Activated naive CD4-positive, alpha-beta T cell treated with anti-CD3 and anti-CD28 coated beads, Interleukin-2, amount 50 U/mL, for 24 hours (primary cell): ENCODE data around the gene ATP8B3.

ENCODE experiments used
- H3K27ac Mint-ChIP-seq: one replicate; pipeline ENCODE4 v1.8.0; 2021; ENCODE audit warnings: mild to moderate bottlenecking, mixed read lengths
- H3K27me3 Mint-ChIP-seq: one replicate; pipeline ENCODE4 v1.8.0; 2021; ENCODE audit warnings: mixed read lengths
- H3K36me3 Mint-ChIP-seq: one replicate; pipeline ENCODE4 v1.8.0; 2021; ENCODE audit warnings: mixed read lengths
- H3K4me1 Mint-ChIP-seq: one replicate; pipeline ENCODE4 v1.8.0; 2021; ENCODE audit warnings: mixed read lengths
- H3K4me3 Mint-ChIP-seq: one replicate; pipeline ENCODE4 v1.8.0; 2021; ENCODE audit warnings: mild to moderate bottlenecking, mixed read lengths
- H3K9me3 Mint-ChIP-seq: one replicate; pipeline ENCODE4 v1.8.0; 2021; ENCODE audit warnings: mixed read lengths

The ATP8B3 gene

DNA sequence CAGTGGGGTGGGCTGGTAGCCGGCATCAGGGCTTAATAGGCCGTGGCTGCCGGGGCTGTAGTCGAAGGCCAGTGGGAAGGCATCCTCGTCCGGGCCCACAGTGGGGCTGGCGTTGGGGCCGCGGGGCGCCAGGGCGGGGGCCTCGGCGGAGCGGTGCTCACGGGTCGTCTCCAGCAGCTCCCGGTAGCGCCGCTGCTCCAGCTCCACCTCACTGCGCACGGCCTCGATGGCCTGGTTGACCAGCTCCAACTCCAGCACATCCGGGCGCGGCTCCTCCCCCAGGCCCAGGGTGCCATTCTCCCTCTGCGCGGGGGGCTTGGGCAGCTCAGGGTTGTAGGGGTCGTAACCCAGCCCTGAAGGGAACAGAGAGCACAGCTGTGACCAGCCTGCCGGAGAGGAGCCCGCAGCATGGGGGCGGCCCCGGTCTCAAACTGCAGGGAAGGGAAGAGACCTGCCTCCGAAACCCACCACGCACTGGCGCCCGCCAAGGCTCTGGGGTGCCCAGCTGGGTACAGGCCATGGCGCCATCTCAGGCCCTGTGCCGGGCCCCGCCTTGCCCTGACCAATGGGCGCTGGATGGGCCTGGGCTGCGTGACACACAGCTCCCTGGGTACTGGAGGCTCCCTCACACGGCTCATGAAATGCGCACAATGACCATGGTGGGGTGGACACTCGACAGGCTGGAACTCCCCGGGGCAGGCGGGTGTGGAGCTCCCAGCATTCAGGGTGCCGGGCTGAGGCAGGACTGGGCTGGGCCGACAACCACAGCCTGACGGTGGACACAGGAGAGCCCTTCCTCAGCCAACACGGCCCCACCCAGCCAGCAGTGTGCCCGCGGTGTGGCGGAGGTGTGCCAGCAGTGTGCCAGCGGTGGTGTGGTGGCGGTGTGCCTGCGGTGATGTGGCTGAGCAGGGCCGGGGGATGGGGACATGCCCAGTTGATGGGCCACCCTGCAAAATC is 16.5 kb upstream of the ATP8B3 start:
- Mint-ChIP-seq H3K4me3 (no peak overlapping the region), H3K27me3 (no peaks in the 10 kb centered on the region), H3K4me1 (peaks cover 3% of the 10 kb centered on the region), H3K27ac (no peak overlapping the region), H3K36me3 (peaks cover 3% of the 10 kb centered on the region), H3K9me3 (no peaks in the 10 kb centered on the region)

DNA sequence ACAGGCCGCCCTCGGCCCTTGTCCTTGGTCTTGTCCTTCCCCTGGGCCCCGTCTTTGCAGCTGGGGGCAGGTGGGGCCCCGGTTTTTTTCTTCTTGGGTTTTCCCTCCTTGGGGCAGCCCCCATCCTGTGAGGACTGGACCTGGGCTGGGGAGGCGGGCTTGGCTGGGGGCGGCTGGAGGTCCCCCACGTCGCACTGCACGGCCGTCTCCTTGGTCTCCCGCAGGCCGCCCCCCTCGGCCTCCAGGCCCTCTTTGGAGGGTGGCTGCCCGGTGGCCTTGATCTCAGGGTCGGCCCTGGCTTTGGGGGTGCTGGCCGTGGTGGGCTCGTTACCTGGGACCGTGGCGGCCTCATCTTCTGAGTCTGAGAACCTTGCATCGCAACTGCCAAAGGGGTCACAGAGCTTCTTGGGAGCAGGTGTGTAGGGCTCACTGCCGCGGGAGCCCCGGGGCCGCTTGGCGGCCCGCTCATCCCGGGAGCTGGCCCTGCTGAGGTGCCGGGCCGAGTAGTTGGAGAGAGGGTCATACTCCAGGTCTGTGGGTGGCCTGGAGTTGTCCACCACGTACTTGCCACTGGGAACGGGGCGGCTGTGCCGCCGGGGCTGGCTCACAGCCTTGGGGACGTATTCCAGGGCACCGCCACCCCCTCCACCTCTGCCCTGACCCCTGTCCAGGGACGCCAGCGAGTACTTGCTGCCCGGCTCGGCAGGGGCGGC is 15.6 kb upstream of the ATP8B3 start:
- H3K4me3 Mint-ChIP-seq: no peak overlapping the region
- H3K36me3 Mint-ChIP-seq: peaks cover 3% of the 10 kb centered on the region
- peaks cover 3% of the 10 kb centered on the region for H3K4me1 Mint-ChIP-seq
- H3K27ac Mint-ChIP-seq: no peak overlapping the region
- no peaks in the 10 kb centered on the region for H3K9me3 Mint-ChIP-seq
- H3K27me3 Mint-ChIP-seq: no peaks in the 10 kb centered on the region

DNA sequence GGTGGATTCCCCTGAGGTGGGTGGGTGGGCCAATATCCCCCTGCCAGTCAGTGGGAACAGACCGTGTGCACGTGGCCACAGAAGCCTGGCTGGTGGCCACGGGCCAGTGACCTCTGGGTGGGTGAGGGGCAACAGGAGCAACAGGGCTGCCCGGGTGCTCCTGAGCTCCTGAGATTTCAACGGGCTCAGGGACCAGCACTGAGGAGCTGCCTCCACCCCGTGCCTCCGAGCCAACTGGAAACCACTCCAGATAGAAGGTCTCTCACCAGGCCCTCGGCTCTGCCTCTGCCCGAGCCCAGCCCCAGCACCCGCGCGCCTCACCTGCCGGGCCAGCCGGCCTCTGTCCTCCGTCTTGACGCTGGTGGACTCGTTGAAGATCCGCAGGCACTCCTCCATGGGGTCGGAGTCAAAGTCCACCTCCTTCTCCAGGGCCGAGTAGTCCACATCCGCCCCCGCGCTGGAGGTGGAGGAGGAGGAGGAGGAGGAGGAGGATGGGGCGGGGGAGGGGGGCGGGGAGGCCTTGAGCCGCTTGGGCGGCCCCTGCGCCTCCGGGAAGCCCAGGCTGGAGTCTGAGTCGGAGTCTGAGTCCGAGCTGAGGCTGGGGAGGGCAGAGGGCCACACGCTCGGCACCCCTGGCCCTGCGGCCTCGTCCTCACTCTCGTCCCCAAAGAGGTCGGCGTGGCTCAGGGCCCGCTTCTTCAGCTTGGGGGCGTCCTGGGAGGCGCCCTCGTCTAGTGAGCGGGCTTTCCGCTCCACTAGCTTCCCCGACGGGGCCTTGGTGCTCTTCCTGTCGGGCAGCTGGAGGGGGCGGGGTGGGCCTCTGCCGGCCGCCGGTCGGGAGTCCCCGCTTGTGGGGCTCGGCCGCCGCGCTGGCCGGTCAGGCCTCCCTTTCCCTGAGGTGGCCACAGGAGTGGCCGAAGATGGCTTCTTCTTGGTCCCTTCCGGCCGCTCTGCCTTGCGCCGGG is 14.8 kb upstream of the ATP8B3 start:
- Mint-ChIP-seq H3K27ac (no peak overlapping the region), H3K4me1 (peaks cover 3% of the 10 kb centered on the region), H3K36me3 (peaks cover 3% of the 10 kb centered on the region), H3K9me3 (no peaks in the 10 kb centered on the region), H3K4me3 (no peak overlapping the region), H3K27me3 (no peaks in the 10 kb centered on the region)

DNA sequence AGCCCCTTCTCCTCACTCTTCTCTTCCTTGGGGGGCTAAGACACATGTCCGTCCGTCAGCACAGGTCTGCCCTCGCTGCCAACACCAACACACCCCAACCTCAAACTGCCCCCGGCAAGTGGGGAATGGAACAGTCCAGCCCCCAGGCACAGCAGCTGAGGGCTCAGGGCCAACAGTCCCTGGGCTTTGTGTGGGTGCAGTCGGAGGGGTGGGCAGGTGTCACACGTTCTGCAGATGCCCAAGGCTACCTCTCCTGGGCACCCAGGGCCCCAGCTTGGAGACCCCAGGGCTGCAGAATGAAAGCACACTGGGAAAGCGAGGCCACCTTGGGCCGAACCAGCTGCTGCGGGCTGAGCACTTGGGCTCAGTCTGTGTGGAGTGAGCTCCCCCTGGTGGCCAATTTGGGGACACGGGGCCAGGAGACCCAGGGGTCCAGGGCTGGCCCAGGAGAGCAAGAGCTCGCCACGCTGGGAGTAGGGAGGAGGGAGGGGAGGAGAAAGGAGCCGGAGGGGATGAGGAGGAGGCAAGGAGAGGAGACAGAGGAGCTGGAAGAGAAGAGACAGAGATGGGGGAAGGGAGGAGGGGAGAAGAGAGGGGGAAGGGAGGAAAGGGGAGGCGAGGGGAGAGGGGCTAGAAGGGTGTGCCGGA is 14.0 kb upstream of the ATP8B3 start:
- H3K27ac Mint-ChIP-seq: no peak overlapping the region

DNA sequence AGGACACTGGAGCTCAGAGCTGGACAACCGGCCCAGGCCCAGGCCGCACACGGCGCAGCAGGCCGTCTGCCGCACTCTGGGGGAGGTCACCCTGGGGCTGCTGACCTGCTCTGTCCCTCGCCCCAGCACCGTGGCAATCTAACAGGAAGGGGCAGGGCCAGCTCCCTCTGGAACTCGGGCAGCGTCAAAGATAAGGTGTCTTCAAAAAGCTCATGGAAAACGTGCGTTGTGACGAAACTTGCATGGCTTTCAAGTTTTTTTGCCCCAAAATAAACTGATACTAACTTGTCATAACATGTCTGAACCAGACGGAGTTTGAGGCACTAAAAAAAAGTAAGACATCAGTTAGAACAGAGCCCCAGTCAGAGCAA is 12.2 kb upstream of the ATP8B3 start:
- no peak overlapping the region for H3K27ac Mint-ChIP-seq
- H3K27me3 Mint-ChIP-seq: no peaks in the 10 kb centered on the region
- H3K36me3 Mint-ChIP-seq: peaks cover 4% of the 10 kb centered on the region

More for the DNA sequence above, 14.0 kb upstream of the ATP8B3 start:
- Mint-ChIP-seq H3K27me3 (no peaks in the 10 kb centered on the region), H3K36me3 (peaks cover 3% of the 10 kb centered on the region), H3K9me3 (no peaks in the 10 kb centered on the region), H3K4me3 (no peak overlapping the region), H3K4me1 (peaks cover 3% of the 10 kb centered on the region)

GRCh38 chr19:1823539-1824251 is 11.6 kb upstream of the ATP8B3 start:
- Mint-ChIP-seq H3K4me3 (no peak overlapping the region), H3K9me3 (no peaks in the 10 kb centered on the region), H3K36me3 (peaks cover 4% of the 10 kb centered on the region), H3K4me1 (peaks cover 3% of the 10 kb centered on the region), H3K27me3 (no peaks in the 10 kb centered on the region), H3K27ac (no peak overlapping the region)

More for the DNA sequence above, 12.2 kb upstream of the ATP8B3 start:
- H3K4me1 Mint-ChIP-seq: peaks cover 3% of the 10 kb centered on the region
- H3K9me3 Mint-ChIP-seq: no peaks in the 10 kb centered on the region
- H3K4me3 Mint-ChIP-seq: no peak overlapping the region

GRCh38 chr19:1823020-1823419 is 10.9 kb upstream of the ATP8B3 start:
- Mint-ChIP-seq H3K27ac (no peak overlapping the region), H3K36me3 (peaks cover 4% of the 10 kb centered on the region), H3K9me3 (no peaks in the 10 kb centered on the region), H3K4me1 (peaks cover 3% of the 10 kb centered on the region), H3K27me3 (no peaks in the 10 kb centered on the region), H3K4me3 (no peak overlapping the region)

DNA sequence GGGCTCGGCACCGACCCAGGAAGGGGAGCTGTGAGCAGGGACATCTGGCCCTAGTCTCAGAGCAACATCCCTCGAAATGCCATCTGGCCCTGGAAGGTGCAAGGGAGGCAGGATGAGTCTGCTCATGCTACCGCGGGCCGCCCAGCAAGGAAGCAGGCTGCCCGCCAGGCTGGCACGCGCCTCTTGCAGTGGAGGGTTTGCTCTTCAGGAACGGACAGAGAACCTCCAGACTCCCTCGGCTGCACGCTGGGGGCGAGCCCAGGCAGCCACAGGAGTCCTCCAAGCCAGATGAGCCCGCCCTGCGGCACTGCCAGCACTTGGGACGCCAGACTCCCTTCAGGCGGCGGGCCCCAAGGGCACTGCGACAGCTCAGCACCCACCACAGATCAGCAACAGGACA is 10.1 kb upstream of the ATP8B3 start:
- Mint-ChIP-seq H3K9me3 (no peaks in the 10 kb centered on the region), H3K4me3 (no peak overlapping the region), H3K27me3 (no peaks in the 10 kb centered on the region), H3K36me3 (peaks cover 4% of the 10 kb centered on the region), H3K4me1 (peaks cover 3% of the 10 kb centered on the region), H3K27ac (peak overlapping the region; percentile 12)

DNA sequence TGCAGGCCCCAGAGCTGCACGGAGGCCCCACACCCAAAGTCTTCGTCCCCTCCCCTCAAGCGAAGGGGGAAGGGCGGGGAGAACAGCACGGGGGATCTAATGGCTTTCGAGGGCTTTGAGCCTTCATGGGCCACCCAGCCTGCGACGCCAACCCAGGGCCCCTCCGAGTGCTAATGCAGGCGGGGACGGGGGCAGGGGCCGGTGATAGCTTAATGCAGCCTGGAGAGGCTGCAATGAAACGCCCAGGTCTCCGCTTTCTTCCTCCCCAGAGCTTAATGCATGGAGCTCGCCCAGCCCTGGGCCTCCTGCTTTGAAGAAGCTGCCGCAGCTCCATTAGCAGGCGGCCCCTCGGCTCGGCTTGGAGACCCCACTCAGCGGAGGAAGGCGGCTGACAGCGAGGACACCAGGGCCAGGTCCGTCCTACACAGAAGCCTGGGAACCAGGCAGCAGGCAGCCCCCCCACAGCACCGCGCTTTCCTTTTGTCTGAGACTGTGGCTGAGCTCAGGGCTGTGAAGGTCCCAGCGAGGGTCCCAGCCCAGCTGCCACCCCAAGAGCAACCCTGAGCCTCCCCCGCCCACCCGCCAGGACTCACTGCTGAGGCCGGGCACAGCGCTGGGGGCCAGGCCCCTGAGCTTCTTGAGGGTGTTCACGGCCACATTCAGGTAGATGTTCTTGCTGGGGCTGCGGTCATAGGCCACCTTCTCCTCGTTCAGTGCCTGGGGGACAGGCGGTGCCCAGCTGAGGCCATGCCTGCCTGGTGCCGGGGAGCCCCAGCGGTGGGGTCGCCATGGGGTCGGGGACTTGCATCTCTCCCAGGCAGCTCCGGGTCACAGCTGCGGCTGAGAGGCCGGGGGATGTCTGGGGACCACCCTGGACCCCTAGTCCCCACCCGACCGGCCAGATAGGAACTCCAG is 7.5 kb upstream of the ATP8B3 start:
- H3K36me3 Mint-ChIP-seq: peaks cover 2% of the 10 kb centered on the region
- no peak overlapping the region for H3K4me3 Mint-ChIP-seq
- H3K4me1 Mint-ChIP-seq: no peaks in the 10 kb centered on the region
- no peak overlapping the region for H3K27ac Mint-ChIP-seq
- H3K9me3 Mint-ChIP-seq: no peaks in the 10 kb centered on the region
- H3K27me3 Mint-ChIP-seq: no peaks in the 10 kb centered on the region

GRCh38 chr19:1818549-1819195 is 6.6 kb upstream of the ATP8B3 start:
- H3K27ac Mint-ChIP-seq: no peak overlapping the region
- H3K4me3 Mint-ChIP-seq: no peak overlapping the region
- H3K27me3 Mint-ChIP-seq: no peaks in the 10 kb centered on the region
- no peaks in the 10 kb centered on the region for H3K9me3 Mint-ChIP-seq
- peaks cover 2% of the 10 kb centered on the region for H3K36me3 Mint-ChIP-seq
- H3K4me1 Mint-ChIP-seq: no peaks in the 10 kb centered on the region

GRCh38 chr19:1817553-1818179 is 5.6 kb upstream of the ATP8B3 start:
- Mint-ChIP-seq H3K4me3 (no peak overlapping the region), H3K27me3 (no peaks in the 10 kb centered on the region)

GRCh38 chr19:1816530-1817298 is 4.6 kb upstream of the ATP8B3 start:
- peaks cover 2% of the 10 kb centered on the region for H3K36me3 Mint-ChIP-seq
- no peak overlapping the region for H3K27ac Mint-ChIP-seq
- H3K4me3 Mint-ChIP-seq: no peak overlapping the region
- no peaks in the 10 kb centered on the region for H3K9me3 Mint-ChIP-seq
- H3K4me1 Mint-ChIP-seq: peaks cover 9% of the 10 kb centered on the region
- H3K27me3 Mint-ChIP-seq: no peaks in the 10 kb centered on the region

More at GRCh38 chr19:1817553-1818179, 5.6 kb upstream of the ATP8B3 start:
- Mint-ChIP-seq H3K4me1 (peaks cover 6% of the 10 kb centered on the region), H3K36me3 (peaks cover 2% of the 10 kb centered on the region), H3K27ac (no peak overlapping the region), H3K9me3 (no peaks in the 10 kb centered on the region)
